CD14-positive monocyte (primary cell): Measurements from ENCODE around the gene GNPNAT1. TPM values are rescaled to one million over a fixed set of nuclear protein-coding genes. Genes with fewer than 3 reads are reported as not detected.
"Not testable (repeated sequence)": the region's sequence is repeated elsewhere in the genome, so short reads cannot be mapped to it uniquely, and the experiment has no call there.

Experiments
- DNase-seq, 3 donors: peaks; one replicate each; pipeline ENCODE4 v3.0.0-alpha.2; 2011 to 2022
- H2AFZ ChIP-seq: 2 replicates; pipeline ENCODE4 v1.6.0; 2012; ENCODE audit warnings: mild to moderate bottlenecking, low read depth, low read length, inconsistent platforms; ENCODE audit not compliant: insufficient read depth, poor library complexity, severe bottlenecking
- H3K27ac ChIP-seq, 2 donors: 1 replicate in 1 of 2; 2 replicates in 1 of 2; pipeline ENCODE4 v1.5.1; 2012 to 2013; ENCODE audit warnings: low read length in 2 of 2, control low read depth in 1 of 2, inconsistent platforms in 1 of 2, low read depth in 1 of 2, mild to moderate bottlenecking in 1 of 2
- H3K27me3 ChIP-seq, 2 donors: one replicate each; pipeline versions ENCODE4 v1.6.0 to v1.6.1; 2011 to 2013; ENCODE audit warnings: low read length in 2 of 2; ENCODE audit not compliant: control insufficient read depth in 2 of 2, insufficient read depth in 2 of 2
- H3K36me3 ChIP-seq, 2 donors: replicated peaks in 1 of 2; 1 replicate in 1 of 2; 2 replicates in 1 of 2; pipeline versions ENCODE4 v1.5.1 to v1.6.1; 2012 to 2013; ENCODE audit warnings: low read length in 2 of 2, control low read depth in 1 of 2, inconsistent platforms in 1 of 2, mild to moderate bottlenecking in 1 of 2; ENCODE audit not compliant: insufficient read depth in 2 of 2, control insufficient read depth in 1 of 2
- H3K4me1 ChIP-seq, 2 donors: 1 replicate in 1 of 2; 2 replicates in 1 of 2; pipeline versions ENCODE4 v1.5.1 to v1.6.1; 2012 to 2013; ENCODE audit warnings: low read length in 2 of 2, control low read depth in 1 of 2, inconsistent platforms in 1 of 2, mild to moderate bottlenecking in 1 of 2, moderate library complexity in 1 of 2; ENCODE audit not compliant: insufficient read depth in 2 of 2, control insufficient read depth in 1 of 2
- H3K4me2 ChIP-seq: replicated peaks from 2 replicates; pipeline ENCODE3; 2012; ENCODE audit warnings: low read length, moderate library complexity, mild to moderate bottlenecking; ENCODE audit not compliant: poor library complexity, severe bottlenecking; ENCODE audit errors: extremely low read depth
- H3K4me3 ChIP-seq, 3 experiments: fragments of 200-600 bp in 1 of 3; sonication (generic) in 1 of 3; replicated peaks in 1 of 3; 1 replicate in 2 of 3; 2 replicates in 1 of 3; pipeline ENCODE4 v1.5.1; 2011 to 2013; ENCODE audit warnings: low read length in 3 of 3, mild to moderate bottlenecking in 3 of 3, control low read depth in 2 of 3, low read depth in 2 of 3, inconsistent platforms in 1 of 3, moderate library complexity in 1 of 3
- H3K79me2 ChIP-seq: 2 replicates; pipeline ENCODE4 v1.6.0; 2012; ENCODE audit warnings: mild to moderate bottlenecking, control low read depth, inconsistent platforms, low read length, moderate library complexity; ENCODE audit not compliant: insufficient read depth
- H3K9ac ChIP-seq: 2 replicates; pipeline ENCODE4 v1.6.0; 2017; ENCODE audit warnings: low read length, mild to moderate bottlenecking; ENCODE audit not compliant: insufficient read depth, poor library complexity, severe bottlenecking
- H3K9me3 ChIP-seq, 2 donors: replicated peaks in 1 of 2; 1 replicate in 1 of 2; 2 replicates in 1 of 2; pipeline versions ENCODE4 v1.5.1 to v1.6.1; 2012 to 2013; ENCODE audit warnings: low read length in 2 of 2, control low read depth in 1 of 2; ENCODE audit not compliant: control insufficient read depth in 1 of 2, insufficient read depth in 1 of 2
- H4K20me1 ChIP-seq: 2 replicates; pipeline ENCODE4 v1.6.0; 2012; ENCODE audit warnings: mild to moderate bottlenecking, low read length, control low read depth, moderate library complexity; ENCODE audit not compliant: insufficient read depth
- H3K27ac Mint-ChIP-seq, 7 donors: one replicate each; pipeline ENCODE4 v1.8.0; 2020; ENCODE audit warnings: mild to moderate bottlenecking in 7 of 7, mixed read lengths in 7 of 7, moderate library complexity in 6 of 7, inconsistent platforms in 2 of 7
- H3K27me3 Mint-ChIP-seq, 3 donors: one replicate each; pipeline ENCODE4 v1.8.0; 2021 to 2022; ENCODE audit warnings: low read depth in 3 of 3, mild to moderate bottlenecking in 3 of 3, mixed read lengths in 3 of 3, moderate library complexity in 3 of 3, inconsistent platforms in 1 of 3
- H3K36me3 Mint-ChIP-seq, 2 donors: one replicate each; pipeline ENCODE4 v1.8.0; 2020; ENCODE audit warnings: mixed read lengths in 2 of 2, inconsistent platforms in 1 of 2, mild to moderate bottlenecking in 1 of 2
- H3K4me1 Mint-ChIP-seq: one replicate; pipeline ENCODE4 v1.8.0; 2020; ENCODE audit warnings: mild to moderate bottlenecking, mixed read lengths
- H3K4me3 Mint-ChIP-seq, 2 donors: one replicate each; pipeline ENCODE4 v1.8.0; 2020; ENCODE audit warnings: mild to moderate bottlenecking in 2 of 2, mixed read lengths in 2 of 2, moderate library complexity in 1 of 2
- H3K9me3 Mint-ChIP-seq, 7 donors: one replicate each; pipeline ENCODE4 v1.8.0; 2020 to 2022; ENCODE audit warnings: mixed read lengths in 7 of 7, mild to moderate bottlenecking in 6 of 7, moderate library complexity in 6 of 7, inconsistent platforms in 2 of 7
- CTCF ChIP-seq: fragments of 200-600 bp; IDR thresholded peaks from one replicate; pipeline ENCODE4 v1.8.0; 2022; ENCODE audit warnings: antibody characterized with exemption, mild to moderate bottlenecking
- WGBS: methylation state at CpG from one replicate; pipeline ENCODE4 v1.1.5; 2013; ENCODE audit warnings: missing lambda C conversion rate; ENCODE audit not compliant: insufficient coverage; 5-methylcytosine and 5-hydroxymethylcytosine counted together
- intact Hi-C, 2 donors: fragments of 100-400 bp; cut with micrococcal nuclease; formaldehyde crosslinking; loops; one replicate each; pipeline versions ENCODE4 v1.15.0 to v1.15.1; 2023
- polyA plus RNA-seq, 3 donors: library from polyadenylated mRNA; depleted of rRNA in 1 of 3; unstranded in 2 of 3; stranded (reverse) in 1 of 3; fragments of 300-500 nt in 2 of 3; fragments of >200 nt in 1 of 3; fragmentation: Illumina TruSeq in 2 of 3; gene quantifications; 1 replicate in 2 of 3; 2 replicates in 1 of 3; pipeline ENCODE4 v1.2.3, GENCODE V29; 2012 to 2021

GNPNAT1 gene
- polyA plus RNA-seq, 3 donors, result 1.1 to 3.1 (median 1.9) TPM

GRCh38 chr14:52729585-52729924 is 61.9 kb downstream of the GNPNAT1 start:
- Histone ChIP-seq H4K20me1 (peaks cover 14% of the 10 kb centered on the region), H3K4me3 (peak overlapping the region; percentile 40 to 98 (median 78)), H3K79me2 (peaks cover 54% of the 10 kb centered on the region), H3K27ac (peak overlapping the region in 1 of 2 donors; percentile 87), H3K4me1 (peaks cover 15 to 17% of the 10 kb centered on the region in 2 donors), H3K4me2 (peak overlapping the region; percentile 84), H3K27me3 (no peaks in the 10 kb centered on the region), H3K9ac (peak overlapping the region; percentile 92), H3K9me3 (no peaks in the 10 kb centered on the region), H2AFZ (peak overlapping the region; percentile 96), H3K36me3 (peaks cover 35 to 59% of the 10 kb centered on the region in 2 donors)
- DNase-seq, result no peak
- Mint-ChIP-seq H3K27me3 (no peaks in the 10 kb centered on the region), H3K4me1 (peaks cover 22% of the 10 kb centered on the region), H3K4me3 (peak overlapping the region; percentile 85 to 94), H3K9me3 (no peaks in the 10 kb centered on the region), H3K27ac (peak overlapping the region; percentile 82 to 92 (median 89)), H3K36me3 (peaks cover 42 to 57% of the 10 kb centered on the region in 2 donors)
- intact Hi-C loops, result no loop called here
- whole genome bisulfite sequencing, result 0% methylated on average over 3 of the region's 8 CpGs
- TF ChIP-seq CTCF, result no peak

GRCh38 chr14:52729035-52729434 is 62.4 kb downstream of the GNPNAT1 start:
- H4K20me1 ChIP-seq, result peaks cover 19% of the 10 kb centered on the region
- H3K9me3 Mint-ChIP-seq, intact Hi-C loops, H3K27ac ChIP-seq, H3K9me3 ChIP-seq, H3K4me3 Mint-ChIP-seq, H2AFZ ChIP-seq, H3K4me2 ChIP-seq, H3K4me3 ChIP-seq, H3K9ac ChIP-seq, DNase-seq, H3K27me3 ChIP-seq, H3K27me3 Mint-ChIP-seq: not testable (repeated sequence)
- peaks cover 12 to 15% of the 10 kb centered on the region in 2 donors for H3K4me1 ChIP-seq
- H3K36me3 Mint-ChIP-seq, result peaks cover 44 to 62% of the 10 kb centered on the region in 2 donors
- H3K79me2 ChIP-seq, result peaks cover 55% of the 10 kb centered on the region
- peak overlapping the region in 5 of 7 donors; percentile 35 to 89 (median 65) for H3K27ac Mint-ChIP-seq
- H3K36me3 ChIP-seq, result peaks cover 41 to 62% of the 10 kb centered on the region in 2 donors
- WGBS, result 100% methylated on average over 7 of the region's 15 CpGs
- H3K4me1 Mint-ChIP-seq, result peaks cover 17% of the 10 kb centered on the region

- H3K27me3 Mint-ChIP-seq, H3K27ac Mint-ChIP-seq, H3K4me2 ChIP-seq, H2AFZ ChIP-seq, H3K9ac ChIP-seq, H3K9me3 ChIP-seq, H3K4me3 ChIP-seq, H3K9me3 Mint-ChIP-seq, intact Hi-C loops, DNase-seq, H3K4me3 Mint-ChIP-seq, H3K27me3 ChIP-seq, H3K27ac ChIP-seq: not testable (repeated sequence)
- H4K20me1 ChIP-seq, result peaks cover 26% of the 10 kb centered on the region
- peaks cover 56 to 63% of the 10 kb centered on the region in 2 donors for H3K36me3 ChIP-seq
- peaks cover 20% of the 10 kb centered on the region for H3K4me1 Mint-ChIP-seq
- peaks cover 10 to 15% of the 10 kb centered on the region in 2 donors for H3K4me1 ChIP-seq
- WGBS, result 100% methylated on average over 1 of the region's 2 CpGs
- peaks cover 45 to 65% of the 10 kb centered on the region in 2 donors for H3K36me3 Mint-ChIP-seq
- H3K79me2 ChIP-seq, result peaks cover 46% of the 10 kb centered on the region
These were observed 63.9 kb downstream of the GNPNAT1 start for GRCh38 chr14:52727509-52727908.
